ENCODE measurements around the gene NFATC3. TPM values are rescaled to one million over a fixed set of nuclear protein-coding genes. Genes with fewer than 3 reads are reported as not detected.

The NFATC3 gene
- total RNA-seq, 1 donor from 2014 or later: 22.9 TPM

GRCh38 chr16:68275611-68276191 is 190.5 kb downstream of the NFATC3 start:
- DNase-seq (ENCODE audit: low spot score): no peak
- intact Hi-C loops (cut with DNase I): no loop called here

- DNase-seq (ENCODE audit: low spot score): no peak
- intact Hi-C loops (cut with DNase I): no loop called here
Measured at GRCh38 chr16:68276223-68276622, 191.1 kb downstream of the NFATC3 start.

Small RNA genes lying within 50 kb of the gene (microRNA-seq; reads per million reads assigned to microRNA genes)
- not detected for gene MIR6773

Other genes starting within 250 kb of the NFATC3 start
- 23.0 TPM for gene THAP11, start 243.1 kb upstream of the NFATC3 start, total RNA-seq
- 87.1 TPM for gene NUTF2, start 238.4 kb upstream of the NFATC3 start, total RNA-seq
- gene CENPT, start 237.7 kb upstream of the NFATC3 start, total RNA-seq: 27.9 TPM
- gene EDC4, start 212.3 kb upstream of the NFATC3 start, total RNA-seq: 43.8 TPM
- 2.1 TPM for gene NRN1L, start 200.5 kb upstream of the NFATC3 start, total RNA-seq
- 22.6 TPM for gene PSKH1, start 192.1 kb upstream of the NFATC3 start, total RNA-seq
- not detected for gene CTRL, start 153.5 kb upstream of the NFATC3 start, total RNA-seq
- 66.1 TPM for gene PSMB10, start 148.5 kb upstream of the NFATC3 start, total RNA-seq
- 29.8 TPM for gene LCAT, start 141.2 kb upstream of the NFATC3 start, total RNA-seq
- 121 TPM for gene SLC12A4, start 116.7 kb upstream of the NFATC3 start, total RNA-seq
- not detected for gene DPEP3, start 104.9 kb upstream of the NFATC3 start, total RNA-seq
- 0.78 TPM for gene DPEP2, start 85.9 kb upstream of the NFATC3 start, total RNA-seq
- not detected for gene DPEP2NB, start 69.5 kb upstream of the NFATC3 start, total RNA-seq
- 8.6 TPM for gene DDX28, start 62.1 kb upstream of the NFATC3 start, total RNA-seq
- gene DUS2, start 62.1 kb upstream of the NFATC3 start, total RNA-seq: 6.4 TPM
- not detected for gene ESRP2, start 150.8 kb downstream of the NFATC3 start, total RNA-seq
- gene PLA2G15, start 160.0 kb downstream of the NFATC3 start, total RNA-seq: 46.7 TPM
- 42.4 TPM for gene SLC7A6, start 179.2 kb downstream of the NFATC3 start, total RNA-seq
- gene SLC7A6OS, start 225.6 kb downstream of the NFATC3 start, total RNA-seq: 14.5 TPM
- gene PRMT7, start 225.6 kb downstream of the NFATC3 start, total RNA-seq: 24.2 TPM